Measurements from ENCODE around the gene ZNF106.

Gene ZNF106

GRCh38 chr15:42508263-42508690 is 17.3 kb upstream of the ZNF106 start:
- no peak for DNase-seq (ENCODE audit: low read depth)
- no peak overlapping the region for H3K4me3 ChIP-seq (ENCODE audit: low read depth, low read length)
- TF ChIP-seq CTCF (IDR thresholded peaks at IDR 0.05; ENCODE audit: control insufficient read depth, extremely low read depth, insufficient read depth) = no peak

- TF ChIP-seq CTCF (IDR thresholded peaks at IDR 0.05; ENCODE audit: control insufficient read depth, extremely low read depth, insufficient read depth) = no peak
- no peak overlapping the region for H3K4me3 ChIP-seq (ENCODE audit: low read depth, low read length)
- DNase-seq (ENCODE audit: low read depth) = no peak
These were observed 16.6 kb upstream of the ZNF106 start for GRCh38 chr15:42507514-42507913.

- no peak overlapping the region for H3K4me3 ChIP-seq (ENCODE audit: low read depth, low read length)
- no peak for TF ChIP-seq CTCF (IDR thresholded peaks at IDR 0.05; ENCODE audit: control insufficient read depth, extremely low read depth, insufficient read depth)
- no peak for DNase-seq (ENCODE audit: low read depth)
These were observed 13.7 kb upstream of the ZNF106 start for GRCh38 chr15:42504631-42505030.

GRCh38 chr15:42503825-42504224 is 12.9 kb upstream of the ZNF106 start:
- H3K4me3 ChIP-seq (ENCODE audit: low read depth, low read length) = no peak overlapping the region
- no peak for DNase-seq (ENCODE audit: low read depth)
- no peak for TF ChIP-seq CTCF (IDR thresholded peaks at IDR 0.05; ENCODE audit: control insufficient read depth, extremely low read depth, insufficient read depth)

- DNase-seq (ENCODE audit: low read depth) = no peak
- H3K4me3 ChIP-seq (ENCODE audit: low read depth, low read length) = no peak overlapping the region
- TF ChIP-seq CTCF (IDR thresholded peaks at IDR 0.05; ENCODE audit: control insufficient read depth, extremely low read depth, insufficient read depth) = no peak
These were observed 11.5 kb upstream of the ZNF106 start for GRCh38 chr15:42502477-42502876.

- no peak for DNase-seq (ENCODE audit: low read depth)
- no peak for TF ChIP-seq CTCF (IDR thresholded peaks at IDR 0.05; ENCODE audit: control insufficient read depth, extremely low read depth, insufficient read depth)
- no peak overlapping the region for H3K4me3 ChIP-seq (ENCODE audit: low read depth, low read length)
These were observed 9.1 kb upstream of the ZNF106 start for GRCh38 chr15:42499858-42500609.

Data from LNCaP clone FGC (cell line).